Ishikawa (cell line): ENCODE data around the gene DPH2.

Source experiments
- CEBPB ChIP-seq: IDR thresholded peaks from 2 replicates; pipeline ENCODE4 v1.6.1; 2012
- CREB1 ChIP-seq: IDR thresholded peaks from 2 replicates; pipeline ENCODE4 v1.6.1; 2012; ENCODE audit warnings: low read depth
- EGR1 ChIP-seq: IDR thresholded peaks from 2 replicates; pipeline ENCODE4 v1.6.1; 2012
- EP300 ChIP-seq: IDR thresholded peaks from 2 replicates; pipeline ENCODE4 v1.6.1; 2012; ENCODE audit warnings: borderline replicate concordance
- FOXM1 ChIP-seq: IDR thresholded peaks from 2 replicates; pipeline ENCODE4 v1.6.1; 2012; ENCODE audit warnings: low read depth, borderline replicate concordance
- MAX ChIP-seq: IDR thresholded peaks from 2 replicates; pipeline ENCODE4 v1.6.1; 2012
- NFIC ChIP-seq: IDR thresholded peaks from 2 replicates; pipeline ENCODE4 v1.6.1; 2012
- RAD21 ChIP-seq: IDR thresholded peaks from 2 replicates; pipeline ENCODE4 v1.6.1; 2012; ENCODE audit warnings: low read depth
- REST ChIP-seq: IDR thresholded peaks from 2 replicates; pipeline ENCODE4 v1.6.1; 2012; ENCODE audit warnings: low read depth, mild to moderate bottlenecking
- TAF1 ChIP-seq: IDR thresholded peaks from 2 replicates; pipeline ENCODE4 v1.6.1; 2012; ENCODE audit warnings: low read depth, mild to moderate bottlenecking
- TCF12 ChIP-seq: IDR thresholded peaks from 2 replicates; pipeline ENCODE4 v1.6.1; 2012; ENCODE audit warnings: low read depth
- TEAD4 ChIP-seq: IDR thresholded peaks from 2 replicates; pipeline ENCODE4 v1.6.1; 2012
- USF1 ChIP-seq: IDR thresholded peaks from 2 replicates; pipeline ENCODE4 v1.6.1; 2012
- YY1 ChIP-seq: IDR thresholded peaks from 2 replicates; pipeline ENCODE4 v1.6.1; 2012; ENCODE audit warnings: low read depth
- ZBTB7A ChIP-seq: IDR thresholded peaks from 2 replicates; pipeline ENCODE4 v1.6.1; 2012; ENCODE audit warnings: low read depth

Gene DPH2

GRCh38 chr1:43980255-43981134 lies 10.7 kb downstream of the DPH2 start:
- TF ChIP-seq RAD21 (no peak), CEBPB (no peak), TEAD4 (no peak), FOXM1 (no peak), REST (no peak), EGR1 (no peak), USF1 (no peak), EP300 (no peak), YY1 (no peak)

- TF ChIP-seq CREB1 (no peak), NFIC (no peak), RAD21 (no peak), USF1 (no peak), CEBPB (no peak), TAF1 (no peak), TCF12 (no peak), FOXM1 (no peak), ZBTB7A (no peak), TEAD4 (no peak), MAX (no peak), EGR1 (no peak), YY1 (no peak), EP300 (no peak), REST (no peak)
Measured at GRCh38 chr1:43981135-43981491, 11.3 kb downstream of the DPH2 start.

GRCh38 chr1:43981636-43982035 lies 11.8 kb downstream of the DPH2 start:
- TF ChIP-seq CEBPB (no peak), RAD21 (no peak), USF1 (no peak), CREB1 (no peak), TEAD4 (no peak), EGR1 (no peak), NFIC (no peak), MAX (no peak), REST (no peak), EP300 (no peak), TAF1 (no peak), YY1 (no peak), TCF12 (no peak), FOXM1 (no peak), ZBTB7A (no peak)

GRCh38 chr1:43982241-43982640 lies 12.4 kb downstream of the DPH2 start:
- TF ChIP-seq MAX (no peak), YY1 (no peak), EGR1 (no peak), CREB1 (no peak), EP300 (no peak), TEAD4 (no peak), REST (no peak), CEBPB (no peak), NFIC (no peak), FOXM1 (no peak)
